ENCODE measurements around the gene MAP3K13.

- TF ChIP-seq POLR2AphosphoS5 (IDR thresholded peaks at IDR 0.05) (no peak), POLR2A (IDR thresholded peaks at IDR 0.05) (no peak)
Observed at GRCh38 chr3:185402561-185402960, 39.6 kb downstream of the MAP3K13 start.
